Central memory CD8-positive, alpha-beta T cell (primary cell): ENCODE measurements around the gene ACOT7.
A peak's percentile ranks its signal among the peaks of the same experiment; 100 is the strongest.
"Not testable (repeated sequence)": the region's sequence is repeated elsewhere in the genome, so short reads cannot be mapped to it uniquely, and the experiment has no call there.

Source experiments
- ATAC-seq: fragments of 150-1000 bp; cut with Tn5 transposase; replicated peaks from 2 replicates; pipeline ENCODE4 v1.10.0; 2022; ENCODE audit warnings: mild to moderate bottlenecking, moderate FRiP score, moderate number of reproducible peaks; ENCODE audit not compliant: poor library complexity, severe bottlenecking; ENCODE audit errors: extremely low read depth
- DNase-seq, 2 donors: peaks; one replicate each; pipeline ENCODE4 v3.0.0; 2021; ENCODE audit warnings: low spot score in 2 of 2
- H3K27ac Mint-ChIP-seq: one replicate; pipeline ENCODE4 v1.8.0; 2022; ENCODE audit warnings: low read depth, mild to moderate bottlenecking, moderate library complexity, mixed read lengths
- H3K27me3 Mint-ChIP-seq: one replicate; pipeline ENCODE4 v1.8.0; 2022; ENCODE audit warnings: mixed read lengths
- H3K36me3 Mint-ChIP-seq: one replicate; pipeline ENCODE4 v1.8.0; 2022; ENCODE audit warnings: mild to moderate bottlenecking, moderate library complexity, mixed read lengths; ENCODE audit not compliant: insufficient read depth
- H3K4me1 Mint-ChIP-seq: one replicate; pipeline ENCODE4 v1.8.0; 2022; ENCODE audit warnings: mixed read lengths
- H3K4me3 Mint-ChIP-seq: one replicate; pipeline ENCODE4 v1.8.0; 2022; ENCODE audit warnings: mild to moderate bottlenecking, moderate library complexity, mixed read lengths
- H3K9me3 Mint-ChIP-seq: one replicate; pipeline ENCODE4 v1.8.0; 2022; ENCODE audit warnings: mixed read lengths

Gene ACOT7

GRCh38 chr1:6428453-6428852 is 34.9 kb upstream of the ACOT7 start:
- H3K4me1 Mint-ChIP-seq, DNase-seq, H3K9me3 Mint-ChIP-seq, H3K36me3 Mint-ChIP-seq, H3K4me3 Mint-ChIP-seq, H3K27ac Mint-ChIP-seq, ATAC-seq: not testable (repeated sequence)
- peaks cover 58% of the 10 kb centered on the region for H3K27me3 Mint-ChIP-seq

DNA sequence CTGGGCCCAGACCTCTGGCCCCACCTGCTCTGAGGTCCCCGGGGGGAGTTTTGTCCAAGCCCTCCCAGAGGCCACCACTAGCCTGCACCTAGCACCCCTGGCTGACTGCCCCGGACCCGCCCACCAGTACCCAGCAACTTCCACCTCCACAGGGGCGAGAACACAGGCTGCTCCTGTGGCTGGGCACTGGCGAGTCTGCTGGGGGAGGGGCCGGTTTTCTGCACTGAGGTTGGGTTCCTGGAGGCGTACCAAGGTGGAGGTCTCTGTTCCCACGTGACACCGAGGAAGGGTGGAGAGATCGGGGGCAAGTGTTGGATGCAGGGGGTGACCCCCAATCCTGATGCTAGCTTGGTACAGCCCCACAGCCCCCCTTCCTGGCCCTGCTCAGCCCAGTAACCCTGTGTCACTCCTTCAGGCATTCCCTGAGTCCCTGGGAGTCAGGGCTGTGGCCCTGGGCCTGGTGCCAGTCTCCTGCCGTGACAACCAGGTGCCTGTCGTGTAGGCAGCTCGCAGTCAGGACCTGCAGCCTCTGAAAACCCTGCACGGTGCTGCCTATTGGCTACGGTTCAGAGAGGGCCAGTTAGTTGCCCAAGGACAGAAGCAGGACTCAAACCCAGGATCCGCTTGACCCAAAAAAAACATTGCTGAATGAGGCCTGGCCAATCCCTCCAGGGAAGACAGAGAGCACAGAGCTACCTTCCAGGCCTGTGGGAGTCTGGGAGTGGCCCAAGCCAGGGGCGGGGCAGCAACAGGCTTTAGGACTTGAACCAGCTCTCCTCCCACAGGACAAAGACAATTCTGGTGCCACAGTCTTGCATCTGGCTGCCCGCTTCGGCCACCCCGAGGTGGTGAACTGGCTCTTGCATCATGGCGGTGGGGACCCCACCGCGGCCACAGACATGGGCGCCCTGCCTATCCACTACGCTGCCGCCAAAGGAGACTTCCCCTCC is 34.1 kb upstream of the ACOT7 start:
- peaks cover 62% of the 10 kb centered on the region for H3K27me3 Mint-ChIP-seq
- no peak overlapping the region for H3K27ac Mint-ChIP-seq

GRCh38 chr1:6426972-6427350 is 33.4 kb upstream of the ACOT7 start:
- H3K27me3 Mint-ChIP-seq: peaks cover 70% of the 10 kb centered on the region

More for the DNA sequence above, 34.1 kb upstream of the ACOT7 start:
- DNase-seq (no peak), ATAC-seq (no peak)
- no peaks in the 10 kb centered on the region for H3K9me3 Mint-ChIP-seq
- peaks cover 7% of the 10 kb centered on the region for H3K4me1 Mint-ChIP-seq
- H3K36me3 Mint-ChIP-seq: no peaks in the 10 kb centered on the region
- H3K4me3 Mint-ChIP-seq: no peak overlapping the region

DNA sequence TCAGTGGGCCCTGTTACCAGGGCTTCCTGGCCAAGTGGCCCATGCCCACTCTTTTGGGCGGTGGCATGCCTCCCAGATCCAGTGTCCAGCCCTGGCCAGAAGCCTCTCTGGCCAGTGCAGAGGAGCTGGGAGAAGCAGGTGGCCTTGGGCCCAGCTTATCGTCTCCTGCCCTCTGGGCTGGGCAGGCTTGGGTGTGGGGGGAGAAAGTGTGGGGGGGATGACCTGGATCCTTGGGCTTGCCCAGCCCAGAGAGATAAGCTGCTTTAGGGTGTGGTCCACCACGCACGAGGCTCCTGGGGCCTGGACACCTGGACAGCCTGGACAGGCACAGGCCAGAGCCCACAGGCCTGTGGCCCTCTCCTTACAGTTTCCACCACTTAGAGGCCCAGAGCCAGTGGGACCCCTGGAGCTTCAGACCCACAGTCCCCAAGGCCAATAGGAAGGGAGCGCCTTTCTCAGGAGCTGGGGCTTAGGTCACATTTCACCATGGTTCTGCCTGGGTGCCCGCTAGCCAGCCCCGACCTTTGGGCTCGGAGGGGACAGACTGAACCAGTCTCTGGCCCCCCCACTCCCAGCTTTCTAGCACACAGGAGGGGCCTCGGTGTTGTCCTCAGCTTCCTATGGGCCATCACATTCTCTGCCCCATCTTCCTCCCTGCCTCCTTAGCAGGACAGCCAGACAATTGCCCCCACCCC is 32.9 kb upstream of the ACOT7 start:
- no peak for DNase-seq
- no peak for ATAC-seq
- Mint-ChIP-seq H3K27ac (no peak overlapping the region), H3K9me3 (no peaks in the 10 kb centered on the region), H3K27me3 (peaks cover 75% of the 10 kb centered on the region), H3K36me3 (no peaks in the 10 kb centered on the region), H3K4me3 (no peak overlapping the region), H3K4me1 (peaks cover 7% of the 10 kb centered on the region)

More at GRCh38 chr1:6426972-6427350, 33.4 kb upstream of the ACOT7 start:
- peaks cover 7% of the 10 kb centered on the region for H3K4me1 Mint-ChIP-seq
- no peak overlapping the region for H3K27ac Mint-ChIP-seq
- no peak overlapping the region for H3K4me3 Mint-ChIP-seq
- no peaks in the 10 kb centered on the region for H3K9me3 Mint-ChIP-seq
- DNase-seq: no peak
- ATAC-seq: no peak
- H3K36me3 Mint-ChIP-seq: no peaks in the 10 kb centered on the region

GRCh38 chr1:6425658-6426057 is 32.1 kb upstream of the ACOT7 start:
- peaks cover 7% of the 10 kb centered on the region for H3K4me1 Mint-ChIP-seq
- peaks cover 79% of the 10 kb centered on the region for H3K27me3 Mint-ChIP-seq
- no peak overlapping the region for H3K4me3 Mint-ChIP-seq
- peaks cover 1% of the 10 kb centered on the region for H3K36me3 Mint-ChIP-seq
- DNase-seq (no peak), ATAC-seq (no peak)
- no peak overlapping the region for H3K27ac Mint-ChIP-seq
- no peaks in the 10 kb centered on the region for H3K9me3 Mint-ChIP-seq

- H3K4me1 Mint-ChIP-seq: peaks cover 7% of the 10 kb centered on the region
- H3K27me3 Mint-ChIP-seq: peaks cover 79% of the 10 kb centered on the region
- peak within 1 kb of the TSS; percentile 63 for H3K4me3 Mint-ChIP-seq
- DNase-seq (no peak), ATAC-seq (no peak)
- peaks cover 1% of the 10 kb centered on the region for H3K36me3 Mint-ChIP-seq
- H3K9me3 Mint-ChIP-seq: no peaks in the 10 kb centered on the region
- H3K27ac Mint-ChIP-seq: no peak within 1 kb of the TSS
These were observed 31.3 kb upstream of the ACOT7 start, which contains the start of gene ESPN for GRCh38 chr1:6424619-6425593. Gene ESPN, plus strand, starts transcription at chr1:6424776. Its CDS starts 180 bp downstream, at chr1:6424956.

- Mint-ChIP-seq H3K9me3 (no peaks in the 10 kb centered on the region), H3K4me3 (peak overlapping the region; percentile 63), H3K27me3 (peaks cover 76% of the 10 kb centered on the region), H3K27ac (no peak overlapping the region), H3K36me3 (peaks cover 1% of the 10 kb centered on the region), H3K4me1 (peaks cover 7% of the 10 kb centered on the region)
- ATAC-seq (no peak), DNase-seq (no peak)
These were observed 30.5 kb upstream of the ACOT7 start for GRCh38 chr1:6424000-6424565.

DNA sequence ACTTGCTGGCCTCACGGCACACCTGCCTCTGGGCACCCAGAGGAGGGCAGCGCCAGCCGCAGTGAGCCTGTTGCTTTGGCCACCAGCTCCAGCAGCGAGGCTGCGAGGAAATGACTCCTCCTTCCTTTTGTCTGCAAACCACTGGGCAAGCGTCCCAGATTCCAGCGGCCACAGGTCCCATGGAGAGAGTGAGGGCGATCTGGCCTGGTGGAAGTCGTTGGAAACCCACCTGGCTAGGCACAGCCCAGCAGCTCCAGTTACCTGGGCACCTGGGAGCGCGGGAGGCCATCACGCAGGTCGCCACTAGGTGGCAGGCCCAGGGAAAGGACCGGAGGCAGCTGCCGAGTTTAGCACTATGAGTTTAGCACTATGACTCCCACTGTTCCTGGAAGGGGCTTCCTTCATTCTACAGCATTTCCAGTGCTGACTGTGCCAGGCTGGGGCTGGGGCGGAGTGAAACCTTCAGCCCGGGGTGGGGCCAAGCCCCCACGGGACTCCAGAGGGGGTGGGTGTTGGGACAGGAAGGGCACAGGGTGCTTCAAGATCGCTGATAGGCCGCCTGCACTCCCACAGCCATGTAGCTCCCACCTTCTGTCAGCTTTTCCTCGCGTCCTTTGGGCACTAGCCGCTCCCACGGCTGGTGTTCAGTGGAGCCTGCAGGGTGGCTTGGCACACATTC is 29.9 kb upstream of the ACOT7 start:
- peak; percentile 67 for ATAC-seq
- Mint-ChIP-seq H3K27me3 (peaks cover 74% of the 10 kb centered on the region), H3K27ac (no peak overlapping the region), H3K36me3 (peaks cover 1% of the 10 kb centered on the region), H3K9me3 (no peaks in the 10 kb centered on the region), H3K4me1 (peaks cover 7% of the 10 kb centered on the region), H3K4me3 (peak overlapping the region; percentile 63)
- DNase-seq: peak in 1 of 2 donors; percentile 51

DNA sequence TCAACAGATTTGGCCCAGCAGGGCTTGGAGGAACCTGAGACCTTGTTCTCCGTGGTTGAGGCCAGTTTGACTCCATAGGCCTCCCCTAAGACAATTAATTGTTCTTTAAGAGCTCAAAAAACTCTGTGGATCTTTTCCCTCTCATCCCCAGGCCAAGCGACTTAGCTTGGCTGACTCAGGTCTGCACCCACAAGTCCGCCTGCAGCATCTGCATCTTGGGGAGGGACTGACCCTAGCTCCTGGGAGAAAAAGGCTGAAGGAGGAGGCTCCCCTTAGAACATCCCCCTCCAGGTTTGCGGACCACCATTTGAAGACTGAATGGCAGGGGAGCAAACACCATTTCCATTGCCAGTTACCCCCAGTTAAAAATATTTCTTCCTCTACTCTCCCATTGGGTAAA is 27.7 kb upstream of the ACOT7 start:
- Mint-ChIP-seq H3K36me3 (peaks cover 1% of the 10 kb centered on the region), H3K4me3 (no peak overlapping the region), H3K9me3 (no peaks in the 10 kb centered on the region), H3K4me1 (peaks cover 7% of the 10 kb centered on the region), H3K27ac (no peak overlapping the region), H3K27me3 (peaks cover 73% of the 10 kb centered on the region)
- ATAC-seq (no peak), DNase-seq (no peak)

GRCh38 chr1:6420454-6421042 is 27.0 kb upstream of the ACOT7 start:
- peaks cover 1% of the 10 kb centered on the region for H3K36me3 Mint-ChIP-seq
- no peaks in the 10 kb centered on the region for H3K9me3 Mint-ChIP-seq
- no peak overlapping the region for H3K27ac Mint-ChIP-seq
- peaks cover 73% of the 10 kb centered on the region for H3K27me3 Mint-ChIP-seq
- H3K4me1 Mint-ChIP-seq: peaks cover 7% of the 10 kb centered on the region
- DNase-seq (no peak), ATAC-seq (no peak)
- peak overlapping the region; percentile 52 for H3K4me3 Mint-ChIP-seq

GRCh38 chr1:6419804-6420453 is 26.4 kb upstream of the ACOT7 start, which contains the start of gene HES2:
Gene HES2, minus strand, starts transcription at chr1:6419919. Its CDS starts 99 bp downstream, at chr1:6419820.
- H3K27ac Mint-ChIP-seq: no peak within 1 kb of the TSS

More at GRCh38 chr1:6419804-6420453, 26.4 kb upstream of the ACOT7 start, which contains the start of gene HES2:
- Mint-ChIP-seq H3K9me3 (no peaks in the 10 kb centered on the region), H3K4me1 (peaks cover 7% of the 10 kb centered on the region), H3K4me3 (peak within 1 kb of the TSS; percentile 52), H3K27me3 (peaks cover 77% of the 10 kb centered on the region), H3K36me3 (peaks cover 1% of the 10 kb centered on the region)
- ATAC-seq (no peak), DNase-seq (no peak)
